ENCODE measurements around the gene BEND4.
"Not testable (repeated sequence)": the region's sequence is repeated elsewhere in the genome, so short reads cannot be mapped to it uniquely, and the experiment has no call there.

Gene BEND4

GRCh38 chr4:42152507-42153504 is at the start of gene BEND4:
Gene BEND4 (minus strand): TSS chr4:42152655. CDS start chr4:42152143, 512 bp downstream.
- Mint-ChIP-seq H3K4me3 (peak within 1 kb of the TSS; percentile 75 to 90), H3K9me3 (no peaks in the 10 kb centered on the region), H3K27ac (no peak within 1 kb of the TSS), H3K27me3 (peaks cover 65% of the 10 kb centered on the region), H3K4me1 (peaks cover 32% of the 10 kb centered on the region)
- DNase-seq (no peak), ATAC-seq (no peak)

GRCh38 chr4:42197341-42197740 is 44.9 kb upstream of the BEND4 start:
- Mint-ChIP-seq H3K4me3 (no peak overlapping the region), H3K27ac (no peak overlapping the region), H3K9me3 (no peaks in the 10 kb centered on the region), H3K4me1 (no peaks in the 10 kb centered on the region), H3K27me3 (peaks cover 11% of the 10 kb centered on the region)
- DNase-seq, result no peak
- no peak for ATAC-seq

GRCh38 chr4:42172921-42173320 is 20.5 kb upstream of the BEND4 start:
- peaks cover 5 to 6% of the 10 kb centered on the region in 2 donors for H3K9me3 Mint-ChIP-seq
- no peak overlapping the region for H3K4me3 Mint-ChIP-seq
- no peaks in the 10 kb centered on the region for H3K4me1 Mint-ChIP-seq
- ATAC-seq (no peak), DNase-seq (no peak)
- peaks cover 7% of the 10 kb centered on the region for H3K27me3 Mint-ChIP-seq
- H3K27ac Mint-ChIP-seq, result no peak overlapping the region

GRCh38 chr4:42172128-42172790 is 19.8 kb upstream of the BEND4 start:
- peaks cover 7% of the 10 kb centered on the region for H3K27me3 Mint-ChIP-seq
- H3K27ac Mint-ChIP-seq, result no peak overlapping the region
- no peak for ATAC-seq
- H3K4me3 Mint-ChIP-seq, result no peak overlapping the region
- H3K9me3 Mint-ChIP-seq, result peaks cover 0 to under 1% of the 10 kb centered on the region in 2 donors
- DNase-seq, result no peak
- no peaks in the 10 kb centered on the region for H3K4me1 Mint-ChIP-seq

GRCh38 chr4:42167709-42168108 is 15.3 kb upstream of the BEND4 start:
- ATAC-seq (peak; percentile 58), DNase-seq (no peak)
- Mint-ChIP-seq H3K4me3 (no peak overlapping the region), H3K27ac (no peak overlapping the region), H3K4me1 (no peaks in the 10 kb centered on the region), H3K27me3 (peaks cover 21% of the 10 kb centered on the region), H3K9me3 (peaks cover 5 to 8% of the 10 kb centered on the region in 2 donors)

- not testable (repeated sequence) for H3K4me1 Mint-ChIP-seq, H3K4me3 Mint-ChIP-seq, ATAC-seq, H3K27ac Mint-ChIP-seq, H3K9me3 Mint-ChIP-seq, DNase-seq
- H3K27me3 Mint-ChIP-seq, result peaks cover 20% of the 10 kb centered on the region
Observed at GRCh38 chr4:42166186-42166585, 13.7 kb upstream of the BEND4 start.

GRCh38 chr4:42159271-42160001 is 7.0 kb upstream of the BEND4 start:
- ATAC-seq (no peak), DNase-seq (no peak)
- Mint-ChIP-seq H3K9me3 (peaks cover 5 to 8% of the 10 kb centered on the region in 2 donors), H3K27me3 (peaks cover 24% of the 10 kb centered on the region), H3K4me3 (no peak overlapping the region), H3K4me1 (no peaks in the 10 kb centered on the region), H3K27ac (no peak overlapping the region)

GRCh38 chr4:42151568-42152506 is 618 bp downstream of the BEND4 start:
- Mint-ChIP-seq H3K27me3 (peaks cover 62% of the 10 kb centered on the region), H3K4me1 (peaks cover 32% of the 10 kb centered on the region), H3K4me3 (peak overlapping the region; percentile 75 to 90), H3K9me3 (no peaks in the 10 kb centered on the region), H3K27ac (no peak overlapping the region)
- ATAC-seq (peak; percentile 72), DNase-seq (peak; percentile 32 to 53)

GRCh38 chr4:42150653-42151567 is 1.5 kb downstream of the BEND4 start:
- no peaks in the 10 kb centered on the region for H3K9me3 Mint-ChIP-seq
- H3K27me3 Mint-ChIP-seq, result peaks cover 60% of the 10 kb centered on the region
- peaks cover 32% of the 10 kb centered on the region for H3K4me1 Mint-ChIP-seq
- ATAC-seq (peak; percentile 10), DNase-seq (peak in 1 of 2 donors; percentile 14)
- H3K4me3 Mint-ChIP-seq, result peak overlapping the region; percentile 84 to 90
- H3K27ac Mint-ChIP-seq, result peak overlapping the region in 1 of 2 donors; percentile 55

GRCh38 chr4:42149004-42149403 is 3.5 kb downstream of the BEND4 start:
- no peak for DNase-seq
- H3K4me1 Mint-ChIP-seq, result peaks cover 32% of the 10 kb centered on the region
- no peaks in the 10 kb centered on the region for H3K9me3 Mint-ChIP-seq
- H3K27ac Mint-ChIP-seq, result no peak overlapping the region
- H3K27me3 Mint-ChIP-seq, result peaks cover 70% of the 10 kb centered on the region
- ATAC-seq, result no peak
- no peak overlapping the region for H3K4me3 Mint-ChIP-seq

- H3K27me3 Mint-ChIP-seq, result peaks cover 66% of the 10 kb centered on the region
- DNase-seq (no peak), ATAC-seq (no peak)
- H3K4me3 Mint-ChIP-seq, result no peak overlapping the region
- peaks cover 27% of the 10 kb centered on the region for H3K4me1 Mint-ChIP-seq
- H3K9me3 Mint-ChIP-seq, result no peaks in the 10 kb centered on the region
- no peak overlapping the region for H3K27ac Mint-ChIP-seq
Observed at GRCh38 chr4:42148425-42148824, 4.0 kb downstream of the BEND4 start.

- H3K9me3 Mint-ChIP-seq, result no peaks in the 10 kb centered on the region
- peaks cover 29% of the 10 kb centered on the region for H3K27me3 Mint-ChIP-seq
- no peaks in the 10 kb centered on the region for H3K4me1 Mint-ChIP-seq
- H3K4me3 Mint-ChIP-seq, result no peak overlapping the region
- H3K27ac Mint-ChIP-seq, result no peak overlapping the region
- no peak for DNase-seq
- no peak for ATAC-seq
Observed at GRCh38 chr4:42144028-42144427, 8.4 kb downstream of the BEND4 start.

GRCh38 chr4:42142591-42142990 is 9.9 kb downstream of the BEND4 start:
- no peaks in the 10 kb centered on the region for H3K4me1 Mint-ChIP-seq
- H3K27ac Mint-ChIP-seq, result no peak overlapping the region
- DNase-seq, result no peak
- H3K27me3 Mint-ChIP-seq, result peaks cover 30% of the 10 kb centered on the region
- no peak overlapping the region for H3K4me3 Mint-ChIP-seq
- ATAC-seq, result no peak
- H3K9me3 Mint-ChIP-seq, result no peaks in the 10 kb centered on the region

GRCh38 chr4:42136371-42136770 is 16.1 kb downstream of the BEND4 start:
- H3K27me3 Mint-ChIP-seq, result peaks cover 10% of the 10 kb centered on the region
- no peak overlapping the region for H3K27ac Mint-ChIP-seq
- H3K9me3 Mint-ChIP-seq, result no peaks in the 10 kb centered on the region
- DNase-seq, result no peak
- H3K4me3 Mint-ChIP-seq, result no peak overlapping the region
- no peaks in the 10 kb centered on the region for H3K4me1 Mint-ChIP-seq
- no peak for ATAC-seq
